Measurements from ENCODE around the gene OR52W1.

Gene OR52W1

GRCh38 chr11:6202041-6202440 is 3.0 kb downstream of the OR52W1 start:
- no peak for DNase-seq (ENCODE audit: low spot score)
- in situ Hi-C loops (cut with MboI; ENCODE audit: low pct_unique_long_range_greater_than_20kb, low sequenced_read_pairs, unreplicated experiment): no loop called here
- TF ChIP-seq CTCF (IDR thresholded peaks at IDR 0.05; ENCODE audit: extremely low read depth, insufficient read depth, missing control alignments): no peak

- in situ Hi-C loops (cut with MboI; ENCODE audit: low pct_unique_long_range_greater_than_20kb, low sequenced_read_pairs, unreplicated experiment): no loop called here
- peak; percentile 40 for DNase-seq (ENCODE audit: low spot score)
- TF ChIP-seq CTCF (IDR thresholded peaks at IDR 0.05; ENCODE audit: extremely low read depth, insufficient read depth, missing control alignments): no peak
Measured at GRCh38 chr11:6203327-6203726, 4.3 kb downstream of the OR52W1 start.

GRCh38 chr11:6204706-6205105 is 5.7 kb downstream of the OR52W1 start:
- DNase-seq (ENCODE audit: low spot score): no peak
- no peak for TF ChIP-seq CTCF (IDR thresholded peaks at IDR 0.05; ENCODE audit: extremely low read depth, insufficient read depth, missing control alignments)
- in situ Hi-C loops (cut with MboI; ENCODE audit: low pct_unique_long_range_greater_than_20kb, low sequenced_read_pairs, unreplicated experiment): no loop called here

GRCh38 chr11:6205366-6205765 is 6.3 kb downstream of the OR52W1 start, which contains the start of gene C11orf42:
Gene C11orf42 (plus strand): TSS chr11:6205557. CDS start chr11:6205616, 59 bp downstream.
- TF ChIP-seq CTCF (IDR thresholded peaks at IDR 0.05; ENCODE audit: extremely low read depth, insufficient read depth, missing control alignments): no peak
- in situ Hi-C loops (cut with MboI; ENCODE audit: low pct_unique_long_range_greater_than_20kb, low sequenced_read_pairs, unreplicated experiment): no loop called here
- no peak for DNase-seq (ENCODE audit: low spot score)

GRCh38 chr11:6206456-6207180 is 7.6 kb downstream of the OR52W1 start:
- no peak for DNase-seq (ENCODE audit: low spot score)
- TF ChIP-seq CTCF (IDR thresholded peaks at IDR 0.05; ENCODE audit: extremely low read depth, insufficient read depth, missing control alignments): no peak
- in situ Hi-C loops (cut with MboI; ENCODE audit: low pct_unique_long_range_greater_than_20kb, low sequenced_read_pairs, unreplicated experiment): no loop called here

GRCh38 chr11:6209801-6210200 is 10.8 kb downstream of the OR52W1 start:
- no peak for TF ChIP-seq CTCF (IDR thresholded peaks at IDR 0.05; ENCODE audit: extremely low read depth, insufficient read depth, missing control alignments)
- DNase-seq (ENCODE audit: low spot score): no peak
- in situ Hi-C loops (cut with MboI; ENCODE audit: low pct_unique_long_range_greater_than_20kb, low sequenced_read_pairs, unreplicated experiment): no loop called here
